ENCODE data around the gene MCEMP1.

GRCh38 chr19:7638802-7639465, 38.0 kb upstream of the MCEMP1 start:
- no peak for TF ChIP-seq POLR2A (IDR thresholded peaks at IDR 0.05; ENCODE audit: low read depth, low read length)
- TF ChIP-seq POLR2AphosphoS5 (IDR thresholded peaks at IDR 0.05; ENCODE audit: low read depth, low read length), result no peak
- no peak for TF ChIP-seq SPI1 (IDR thresholded peaks at IDR 0.05; ENCODE audit: low read depth, low read length)
